WTC11 (cell line): Measurements from ENCODE around the gene RAB7A. TPM values are rescaled to one million over a fixed set of nuclear protein-coding genes. Genes with fewer than 3 reads are reported as not detected.

Source experiments
- ATAC-seq: fragments of 200-7000 bp; cut with Tn5 transposase; 2 replicates; pipeline ENCODE4 v1.10.0; 2021; ENCODE audit warnings: mild to moderate bottlenecking, moderate library complexity
- CTCF ChIA-PET: fragments of 300-600 bp; sonication (Branson Sonifier 250); formaldehyde crosslinking; loops from one replicate; lab custom pipeline; 2021; ENCODE audit warnings: antibody characterized with exemption; lab: Charles Lee
- POLR2A ChIA-PET: fragments of 350-600 bp; sonication (Branson Sonifier 250); formaldehyde crosslinking; loops from one replicate; lab custom pipeline; 2021; ENCODE audit warnings: antibody characterized with exemption; lab: Charles Lee
- DNase-seq: peaks from one replicate; pipeline ENCODE4 v3.0.0; 2021; ENCODE audit warnings: low spot score
- H3K27ac Mint-ChIP-seq: 2 replicates; pipeline ENCODE4 v1.8.0; 2021; ENCODE audit warnings: mixed read lengths
- H3K27me3 Mint-ChIP-seq: 2 replicates; pipeline ENCODE4 v1.8.0; 2021; ENCODE audit warnings: low read depth, mild to moderate bottlenecking, moderate library complexity, mixed read lengths
- H3K36me3 Mint-ChIP-seq: 2 replicates; pipeline ENCODE4 v1.8.0; 2021; ENCODE audit warnings: mixed read lengths
- H3K4me1 Mint-ChIP-seq: 2 replicates; pipeline ENCODE4 v1.8.0; 2022; ENCODE audit warnings: mixed read lengths
- H3K4me3 Mint-ChIP-seq: 2 replicates; pipeline ENCODE4 v1.8.0; 2021; ENCODE audit warnings: mild to moderate bottlenecking, moderate library complexity, mixed read lengths
- H3K9me3 Mint-ChIP-seq: 2 replicates; pipeline ENCODE4 v1.8.0; 2021; ENCODE audit warnings: mixed read lengths
- AR ChIP-seq: fragments of 250-450 bp; sonication (Bioruptor Pico); IDR thresholded peaks from 2 replicates; pipeline ENCODE4 v1.9.0; 2021; ENCODE audit warnings: mild to moderate bottlenecking
- ATF2 ChIP-seq: sonication (generic); formaldehyde crosslinking; IDR thresholded peaks from 2 replicates; pipeline ENCODE4 v1.8.1; 2022; ENCODE audit warnings: low read depth, missing genetic modification reagents, borderline replicate concordance
- CDX4 ChIP-seq: fragments of 250-450 bp; sonication (Bioruptor Pico); IDR thresholded peaks from 2 replicates; pipeline ENCODE4 v1.9.0; 2021; ENCODE audit warnings: moderate library complexity, mild to moderate bottlenecking, inconsistent platforms, borderline replicate concordance
- E2F5 ChIP-seq: sonication (generic); formaldehyde crosslinking; IDR thresholded peaks from 2 replicates; pipeline ENCODE4 v1.8.1; 2022; ENCODE audit warnings: mild to moderate bottlenecking, moderate library complexity, missing genetic modification reagents
- ETV6 ChIP-seq: sonication (generic); formaldehyde crosslinking; IDR thresholded peaks from 2 replicates; pipeline ENCODE4 v1.8.1; 2022; ENCODE audit warnings: mild to moderate bottlenecking, missing genetic modification reagents
- FOXJ3 ChIP-seq: sonication (generic); formaldehyde crosslinking; IDR thresholded peaks from 2 replicates; pipeline ENCODE4 v1.9.0; 2021; ENCODE audit warnings: missing genetic modification reagents, mild to moderate bottlenecking, borderline replicate concordance
- FOXP1 ChIP-seq: sonication (generic); formaldehyde crosslinking; IDR thresholded peaks from 2 replicates; pipeline ENCODE4 v1.8.0; 2022; ENCODE audit warnings: missing genetic modification reagents, mild to moderate bottlenecking, moderate library complexity, borderline replicate concordance
- HMGXB4 ChIP-seq: sonication (generic); formaldehyde crosslinking; IDR thresholded peaks from 2 replicates; pipeline ENCODE4 v1.8.1; 2023; ENCODE audit warnings: mild to moderate bottlenecking, moderate library complexity, missing genetic modification reagents
- NFE2L1 ChIP-seq: sonication (generic); formaldehyde crosslinking; IDR thresholded peaks from 2 replicates; pipeline ENCODE4 v1.8.1; 2023; ENCODE audit warnings: missing genetic modification reagents
- NFYB ChIP-seq: sonication (generic); formaldehyde crosslinking; conservative IDR thresholded peaks from 2 replicates; pipeline ENCODE4 v1.8.0; 2022; ENCODE audit warnings: low read depth, missing genetic modification reagents
- PREB ChIP-seq: sonication (generic); formaldehyde crosslinking; IDR thresholded peaks from 2 replicates; pipeline ENCODE4 v1.8.1; 2022; ENCODE audit warnings: mild to moderate bottlenecking, missing genetic modification reagents, moderate library complexity, borderline replicate concordance
- SMAD3 ChIP-seq: sonication (generic); formaldehyde crosslinking; IDR thresholded peaks from 2 replicates; pipeline ENCODE4 v1.8.0; 2022; ENCODE audit warnings: missing genetic modification reagents, mild to moderate bottlenecking, borderline replicate concordance
- SP1 ChIP-seq: sonication (generic); formaldehyde crosslinking; conservative IDR thresholded peaks from 2 replicates; pipeline ENCODE4 v1.8.1; 2022; ENCODE audit warnings: missing genetic modification reagents
- TCF7 ChIP-seq: sonication (generic); formaldehyde crosslinking; IDR thresholded peaks from 2 replicates; pipeline ENCODE4 v1.8.0; 2022; ENCODE audit warnings: mild to moderate bottlenecking, low read depth, missing genetic modification reagents, moderate library complexity
- ZNF138 ChIP-seq: sonication (generic); formaldehyde crosslinking; conservative IDR thresholded peaks from 2 replicates; pipeline ENCODE4 v1.8.1; 2022; ENCODE audit warnings: mild to moderate bottlenecking, moderate library complexity, missing genetic modification reagents
- ZNF317 ChIP-seq: sonication (generic); formaldehyde crosslinking; IDR thresholded peaks from 2 replicates; pipeline ENCODE4 v1.8.1; 2023; ENCODE audit warnings: low read depth, mild to moderate bottlenecking, moderate library complexity, missing genetic modification reagents, borderline replicate concordance
- ZNF416 ChIP-seq: fragments of 250-450 bp; sonication (Bioruptor Pico); IDR thresholded peaks from 2 replicates; pipeline ENCODE4 v1.9.0; 2021; ENCODE audit warnings: mild to moderate bottlenecking, inconsistent platforms
- ZNF423 ChIP-seq: fragments of 250-450 bp; sonication (Bioruptor Pico); IDR thresholded peaks from 2 replicates; pipeline ENCODE4 v2.1.2; 2022; ENCODE audit warnings: mild to moderate bottlenecking, moderate library complexity
- ZSCAN18 ChIP-seq: fragments of 250-450 bp; sonication (Bioruptor Pico); IDR thresholded peaks from 2 replicates; pipeline ENCODE4 v2.1.2; 2022; ENCODE audit warnings: mild to moderate bottlenecking, moderate library complexity
- total RNA-seq: library from RNA; stranded (reverse); gene quantifications from 3 replicates; pipeline ENCODE4 v1.2.3, GENCODE V29; 2021

The RAB7A gene
- total RNA-seq, 1 experiment from 2014 or later: 184 TPM

GRCh38 chr3:128736601-128737000 is 10.6 kb downstream of the RAB7A start (continued):
- TF ChIP-seq CDX4 (CRISPR knock-in tag): no peak
- no peak for TF ChIP-seq ATF2
- TF ChIP-seq FOXJ3 (CRISPR knock-in tag): no peak
- TF ChIP-seq SP1: no peak
- TF ChIP-seq ETV6 (CRISPR knock-in tag): no peak
- no peak for TF ChIP-seq ZNF138 (CRISPR knock-in tag)
- no peak for TF ChIP-seq ZNF416 (CRISPR knock-in tag)
- TF ChIP-seq FOXP1 (CRISPR knock-in tag): no peak
- TF ChIP-seq E2F5 (CRISPR knock-in tag): no peak

- ATAC-seq (no peak), DNase-seq (no peak)
- Mint-ChIP-seq H3K4me3 (no peak overlapping the region), H3K9me3 (peaks cover 28% of the 10 kb centered on the region), H3K27me3 (no peaks in the 10 kb centered on the region), H3K4me1 (peaks cover 4% of the 10 kb centered on the region), H3K36me3 (peaks cover 55% of the 10 kb centered on the region), H3K27ac (no peak overlapping the region)
- TF ChIP-seq SMAD3 (CRISPR knock-in tag): no peak
- no peak for TF ChIP-seq HMGXB4 (CRISPR knock-in tag)
- TF ChIP-seq NFE2L1: no peak
- ChIA-PET POLR2A (no interaction called here), CTCF (no interaction called here)
Measured at GRCh38 chr3:128740621-128741020, 14.6 kb downstream of the RAB7A start.

GRCh38 chr3:128742821-128743594 is 17.0 kb downstream of the RAB7A start:
- peaks cover 29% of the 10 kb centered on the region for H3K9me3 Mint-ChIP-seq

More at GRCh38 chr3:128742821-128743594, 17.0 kb downstream of the RAB7A start:
- no peak overlapping the region for H3K4me3 Mint-ChIP-seq
- TF ChIP-seq AR (no peak), ZNF317 (no peak), PREB (CRISPR knock-in tag) (no peak), NFYB (CRISPR knock-in tag) (no peak), ZSCAN18 (CRISPR knock-in tag) (no peak), TCF7 (no peak), ZNF423 (CRISPR knock-in tag) (no peak), HMGXB4 (CRISPR knock-in tag) (no peak)
- H3K27me3 Mint-ChIP-seq: no peaks in the 10 kb centered on the region
- H3K36me3 Mint-ChIP-seq: peaks cover 61% of the 10 kb centered on the region
- DNase-seq (no peak), ATAC-seq (no peak)
- H3K27ac Mint-ChIP-seq: no peak overlapping the region
- H3K4me1 Mint-ChIP-seq: no peaks in the 10 kb centered on the region
- ChIA-PET CTCF (interaction anchor here (1.5 kb wide), 1 partner anchor 62 kb away, joined by 4 read pairs; no protein-coding TSS in a partner anchor), POLR2A (no interaction called here)
